OCI-LY7 (cell line): ENCODE data around the gene FMN2. TPM values are rescaled to one million over a fixed set of nuclear protein-coding genes. Genes with fewer than 3 reads are reported as not detected.

Experiments
- BruUV-seq: library from RNA; stranded (reverse); fragments of 400-500 nt; replicated peaks from 2 replicates; lab custom pipeline; 2021; lab: Mats Ljungman, UMichigan
- CTCF ChIA-PET: fragments of 300-600 bp; sonication (Branson Sonifier 250); formaldehyde crosslinking; loops from one replicate; lab custom pipeline; 2022; ENCODE audit warnings: antibody characterized with exemption; ENCODE audit not compliant: unreplicated experiment; lab: Charles Lee
- POLR2A ChIA-PET: fragments of 300-600 bp; sonication (Branson Sonifier 250); formaldehyde crosslinking; loops from one replicate; lab custom pipeline; 2022; ENCODE audit warnings: antibody characterized with exemption; lab: Charles Lee
- DNase-seq: peaks from one replicate; pipeline ENCODE4 v3.0.0-alpha.2; 2015; ENCODE audit warnings: low spot score
- H2AFZ ChIP-seq: fragments of 200-600 bp; sonication (generic), shearing (Covaris generic); 2 replicates; pipeline ENCODE4 v1.6.1; 2014; ENCODE audit warnings: mild to moderate bottlenecking, antibody characterized with exemption, low read length, moderate library complexity
- H3K27ac ChIP-seq: fragments of 200-600 bp; sonication (generic); 2 replicates; pipeline ENCODE4 v1.5.1; 2014; ENCODE audit warnings: mixed run types, low read depth, mild to moderate bottlenecking, moderate library complexity, low read length, inconsistent platforms; ENCODE audit not compliant: poor library complexity, severe bottlenecking
- H3K36me3 ChIP-seq: fragments of 200-600 bp; sonication (generic); 2 replicates; pipeline ENCODE4 v1.6.1; 2014; ENCODE audit warnings: mild to moderate bottlenecking, antibody characterized with exemption, low read length, moderate library complexity, mixed read lengths; ENCODE audit not compliant: insufficient read depth
- H3K4me1 ChIP-seq: fragments of 200-600 bp; sonication (generic); 2 replicates; pipeline ENCODE4 v1.5.1; 2014; ENCODE audit warnings: mild to moderate bottlenecking, low read length; ENCODE audit not compliant: insufficient read depth, poor library complexity, severe bottlenecking
- H3K4me2 ChIP-seq: fragments of 200-600 bp; sonication (generic); 2 replicates; pipeline ENCODE4 v1.6.1; 2014; ENCODE audit warnings: mild to moderate bottlenecking, low read length
- H3K4me3 ChIP-seq: fragments of 200-600 bp; sonication (generic); 2 replicates; pipeline ENCODE4 v1.5.1; 2014; ENCODE audit warnings: mild to moderate bottlenecking, low read depth, low read length; ENCODE audit not compliant: poor library complexity, severe bottlenecking
- H3K79me2 ChIP-seq: fragments of 200-600 bp; sonication (generic); 2 replicates; pipeline ENCODE4 v1.6.1; 2016; ENCODE audit warnings: low read depth, mild to moderate bottlenecking, low read length, moderate library complexity, mixed read lengths; ENCODE audit not compliant: insufficient read depth
- H3K9me2 ChIP-seq: fragments of 200-600 bp; sonication (generic); 2 replicates; pipeline ENCODE4 v1.6.1; 2016; ENCODE audit warnings: mild to moderate bottlenecking, low read length, mixed read lengths; ENCODE audit not compliant: insufficient read depth
- H3K9me3 ChIP-seq: fragments of 200-600 bp; sonication (generic); 2 replicates; pipeline ENCODE4 v1.6.1; 2014; ENCODE audit warnings: mild to moderate bottlenecking, mixed run types, low read length, mixed read lengths
- H4K20me1 ChIP-seq: fragments of 200-600 bp; sonication (generic); 2 replicates; pipeline ENCODE4 v1.6.1; 2014; ENCODE audit warnings: mild to moderate bottlenecking, antibody characterized with exemption, low read length, moderate library complexity, mixed read lengths; ENCODE audit not compliant: insufficient read depth
- CTCF ChIP-seq: fragments of 200-600 bp; sonication (generic); conservative IDR thresholded peaks from 2 replicates; pipeline ENCODE4 v1.5.1; 2014; ENCODE audit warnings: mild to moderate bottlenecking, antibody characterized with exemption, low read length, moderate library complexity, mixed read lengths
- EZH2phosphoT487 ChIP-seq: fragments of 200-600 bp; sonication (generic); IDR thresholded peaks from 2 replicates; pipeline ENCODE4 v1.6.1; 2018; ENCODE audit warnings: low read depth, borderline replicate concordance, mild to moderate bottlenecking, mixed run types, antibody characterized with exemption, low read length, moderate library complexity, mixed read lengths
- intact Hi-C: fragments of 100-400 bp; cut with micrococcal nuclease; formaldehyde crosslinking; loops from one replicate; pipeline ENCODE4 v1.10.0; 2022; ENCODE audit not compliant: unreplicated experiment
- total RNA-seq, 2 experiments: library from RNA; depleted of rRNA in 1 of 2; stranded (reverse); fragments of >200 nt in 1 of 2; shearing (Covaris generic) in 1 of 2; gene quantifications; 2 replicates each; pipeline ENCODE4 v1.2.3, GENCODE V29; 2014 to 2022

FMN2 gene
- total RNA-seq, 2 experiments from 2014 or later = not detected

GRCh38 chr1:240304466-240304865, 212.8 kb downstream of the FMN2 start:
- BruUV-seq = no TSS peak
- no peak for DNase-seq
- H3K9me3 ChIP-seq = no peaks in the 10 kb centered on the region
- H4K20me1 ChIP-seq = no peaks in the 10 kb centered on the region
- intact Hi-C loops = no loop called here
- H3K4me2 ChIP-seq = no peak overlapping the region
- H3K36me3 ChIP-seq = no peaks in the 10 kb centered on the region
- no peaks in the 10 kb centered on the region for H3K9me2 ChIP-seq
- ChIA-PET CTCF (no interaction called here), POLR2A (no interaction called here)
- H2AFZ ChIP-seq = no peak overlapping the region
- H3K79me2 ChIP-seq = no peaks in the 10 kb centered on the region
- no peak overlapping the region for H3K27ac ChIP-seq
- no peaks in the 10 kb centered on the region for H3K4me1 ChIP-seq
- H3K4me3 ChIP-seq = no peak overlapping the region
- TF ChIP-seq CTCF (no peak), EZH2phosphoT487 (no peak)

GRCh38 chr1:240306673-240307072, 215.0 kb downstream of the FMN2 start:
- POLR2A ChIA-PET = no interaction called here
- no TSS peak for BruUV-seq
- Histone ChIP-seq H2AFZ (no peak overlapping the region), H3K79me2 (no peaks in the 10 kb centered on the region), H3K27ac (no peak overlapping the region), H3K9me2 (no peaks in the 10 kb centered on the region), H4K20me1 (no peaks in the 10 kb centered on the region), H3K4me1 (no peaks in the 10 kb centered on the region), H3K4me3 (no peak overlapping the region), H3K9me3 (no peaks in the 10 kb centered on the region), H3K4me2 (no peak overlapping the region), H3K36me3 (no peaks in the 10 kb centered on the region)
- intact Hi-C loops = no loop called here
- no peak for TF ChIP-seq EZH2phosphoT487
- TF ChIP-seq CTCF = no peak
- CTCF ChIA-PET = no interaction called here
- DNase-seq = no peak

GRCh38 chr1:240308096-240308495, 216.4 kb downstream of the FMN2 start:
- H3K4me3 ChIP-seq = no peak overlapping the region
- no peaks in the 10 kb centered on the region for H3K79me2 ChIP-seq
- H3K4me1 ChIP-seq = no peaks in the 10 kb centered on the region
- CTCF ChIA-PET = no interaction called here
- TF ChIP-seq EZH2phosphoT487 (no peak), CTCF (no peak)
- intact Hi-C loops = no loop called here
- H4K20me1 ChIP-seq = no peaks in the 10 kb centered on the region
- H3K9me2 ChIP-seq = no peaks in the 10 kb centered on the region
- no TSS peak for BruUV-seq
- no peak overlapping the region for H2AFZ ChIP-seq
- no peaks in the 10 kb centered on the region for H3K36me3 ChIP-seq
- no peak overlapping the region for H3K27ac ChIP-seq
- no peak for DNase-seq
- POLR2A ChIA-PET = no interaction called here
- H3K9me3 ChIP-seq = no peaks in the 10 kb centered on the region
- H3K4me2 ChIP-seq = no peak overlapping the region
